Neuronal stem cell (in vitro differentiated cells): Measurements from ENCODE around the gene CPNE1.

Experiments
- DNase-seq: peaks from one replicate; pipeline ENCODE4 v3.0.0-alpha.2; 2013; ENCODE audit warnings: low spot score
- H2AFZ ChIP-seq: one replicate; pipeline ENCODE4 v1.6.1; 2013; ENCODE audit warnings: mild to moderate bottlenecking, low read length, inconsistent platforms
- H2AK5ac ChIP-seq: 2 replicates; pipeline ENCODE4 v1.6.1; 2013; ENCODE audit warnings: low read depth, mild to moderate bottlenecking, inconsistent platforms, low read length, moderate library complexity, mixed read lengths
- H2BK120ac ChIP-seq: 2 replicates; pipeline ENCODE4 v1.6.1; 2013; ENCODE audit warnings: low read depth, mild to moderate bottlenecking, inconsistent platforms, low read length, moderate library complexity, mixed read lengths
- H2BK12ac ChIP-seq: one replicate; pipeline ENCODE4 v1.6.1; 2013; ENCODE audit warnings: low read length, inconsistent platforms
- H2BK15ac ChIP-seq: 2 replicates; pipeline ENCODE4 v1.6.1; 2013; ENCODE audit warnings: mild to moderate bottlenecking, low read length, inconsistent platforms, mixed read lengths
- H2BK5ac ChIP-seq: one replicate; pipeline ENCODE4 v1.6.1; 2013; ENCODE audit warnings: inconsistent platforms, mild to moderate bottlenecking, low read length, moderate library complexity
- H3K14ac ChIP-seq: one replicate; pipeline ENCODE4 v1.6.1; 2013; ENCODE audit warnings: low read length, inconsistent platforms
- H3K18ac ChIP-seq: 2 replicates; pipeline ENCODE4 v1.6.1; 2013; ENCODE audit warnings: low read length, inconsistent platforms
- H3K23ac ChIP-seq: 2 replicates; pipeline ENCODE4 v1.6.1; 2013; ENCODE audit warnings: low read depth, mild to moderate bottlenecking, mixed read lengths, low read length, inconsistent platforms; ENCODE audit not compliant: poor library complexity
- H3K27ac ChIP-seq: replicated peaks from 3 replicates; pipeline ENCODE4 v1.5.1; 2013; ENCODE audit warnings: low read length, inconsistent platforms
- H3K27me3 ChIP-seq, 3 experiments: 2 replicates each; pipeline ENCODE4 v1.6.1; 2013; ENCODE audit warnings: low read length in 3 of 3, mild to moderate bottlenecking in 2 of 3, inconsistent platforms in 1 of 3, low read depth in 1 of 3, mixed read lengths in 1 of 3, moderate library complexity in 1 of 3; ENCODE audit not compliant: control insufficient read depth in 3 of 3, insufficient read depth in 3 of 3
- H3K36me3 ChIP-seq, 2 donors: replicated peaks in 1 of 2; 2 replicates each; pipeline ENCODE4 v1.6.1; 2013; ENCODE audit warnings: low read length in 2 of 2; ENCODE audit not compliant: control insufficient read depth in 2 of 2, insufficient read depth in 2 of 2
- H3K4ac ChIP-seq: 2 replicates; pipeline ENCODE4 v1.6.1; 2013; ENCODE audit warnings: inconsistent platforms, mild to moderate bottlenecking, low read length, moderate library complexity
- H3K4me1 ChIP-seq, 2 donors: 1 replicate in 1 of 2; 2 replicates in 1 of 2; pipeline ENCODE4 v1.6.1; 2013; ENCODE audit warnings: low read length in 2 of 2, low read depth in 1 of 2; ENCODE audit not compliant: control insufficient read depth in 2 of 2, insufficient read depth in 1 of 2
- H3K4me2 ChIP-seq: one replicate; pipeline ENCODE4 v1.6.1; 2013; ENCODE audit warnings: mild to moderate bottlenecking, low read length, inconsistent platforms; ENCODE audit not compliant: insufficient read depth, poor library complexity, severe bottlenecking
- H3K4me3 ChIP-seq, 2 donors: 2 replicates each; pipeline ENCODE4 v1.5.1; 2013; ENCODE audit warnings: low read length in 2 of 2, mild to moderate bottlenecking in 2 of 2, inconsistent platforms in 1 of 2, moderate library complexity in 1 of 2
- H3K79me1 ChIP-seq: one replicate; pipeline ENCODE4 v1.6.1; 2013; ENCODE audit warnings: low read depth, mild to moderate bottlenecking, inconsistent platforms, low read length, moderate library complexity
- H3K9ac ChIP-seq: one replicate; pipeline ENCODE4 v1.6.1; 2013; ENCODE audit warnings: mild to moderate bottlenecking, low read depth, low read length, inconsistent platforms; ENCODE audit not compliant: poor library complexity
- H3K9me3 ChIP-seq, 2 donors: replicated peaks in 1 of 2; 2 replicates each; pipeline versions ENCODE3 to v1.6.1; 2013; ENCODE audit warnings: low read length in 2 of 2, mild to moderate bottlenecking in 2 of 2, inconsistent platforms in 1 of 2, low read depth in 1 of 2, mixed read lengths in 1 of 2, moderate library complexity in 1 of 2; ENCODE audit not compliant: control insufficient read depth in 2 of 2, insufficient read depth in 1 of 2
- H4K8ac ChIP-seq: one replicate; pipeline ENCODE4 v1.6.1; 2013; ENCODE audit warnings: low read depth, mild to moderate bottlenecking, inconsistent platforms, low read length, moderate library complexity
- H4K91ac ChIP-seq: one replicate; pipeline ENCODE4 v1.6.1; 2013; ENCODE audit warnings: low read length, low read depth, mild to moderate bottlenecking, inconsistent platforms; ENCODE audit not compliant: poor library complexity
- WGBS, 2 donors: extraction: QIAGEN DNeasy Blood & Tissue Kit; methylation state at CpG; one replicate each; pipeline ENCODE4 v1.1.7; 2013; ENCODE audit warnings: missing lambda C conversion rate in 2 of 2, mixed read lengths in 1 of 2; ENCODE audit not compliant: insufficient read length in 2 of 2, insufficient replicate concordance in 1 of 2; ENCODE audit errors: extremely low coverage in 2 of 2; 5-methylcytosine and 5-hydroxymethylcytosine counted together

Gene CPNE1

GRCh38 chr20:35665949-35666288 is 1.2 kb upstream of the CPNE1 start:
- H2AK5ac ChIP-seq, result no peak overlapping the region
- no peak overlapping the region for H3K23ac ChIP-seq
- H3K27me3 ChIP-seq, result no peaks in the 10 kb centered on the region
- peaks cover 3 to 7% of the 10 kb centered on the region in 2 donors for H3K4me1 ChIP-seq
- H3K36me3 ChIP-seq, result peaks cover 0 to 33% of the 10 kb centered on the region in 2 donors
- no peak overlapping the region for H3K14ac ChIP-seq
- no peak overlapping the region for H4K91ac ChIP-seq
- DNase-seq, result no peak
- H2BK12ac ChIP-seq, result no peak overlapping the region
- H3K27ac ChIP-seq, result no peak overlapping the region
- no peak overlapping the region for H3K4me2 ChIP-seq
- H2BK120ac ChIP-seq, result no peak overlapping the region
- no peaks in the 10 kb centered on the region for H3K79me1 ChIP-seq
- no peak overlapping the region for H2BK5ac ChIP-seq
- peak overlapping the region; percentile 51 for H3K9ac ChIP-seq
- no peak overlapping the region for H3K4ac ChIP-seq
- H3K9me3 ChIP-seq, result no peaks in the 10 kb centered on the region
- H3K4me3 ChIP-seq, result no peak overlapping the region
- H3K18ac ChIP-seq, result no peak overlapping the region
- H2BK15ac ChIP-seq, result no peak overlapping the region
- no peak overlapping the region for H2AFZ ChIP-seq
- H4K8ac ChIP-seq, result no peak overlapping the region
- no CpG with 5 or more reads among the region's 17 CpGs for WGBS, 2 donors

- Histone ChIP-seq H2BK12ac (no peak overlapping the region), H3K4me2 (peak overlapping the region; percentile 66), H3K79me1 (no peaks in the 10 kb centered on the region), H3K18ac (peak overlapping the region; percentile 98), H3K14ac (no peak overlapping the region), H3K36me3 (peaks cover 0 to 18% of the 10 kb centered on the region in 2 donors), H3K4ac (no peak overlapping the region), H3K4me3 (peak overlapping the region; percentile 91 to 93), H3K23ac (peak overlapping the region; percentile 97), H4K91ac (no peak overlapping the region), H4K8ac (peak overlapping the region; percentile 83), H3K4me1 (peaks cover 3 to 7% of the 10 kb centered on the region in 2 donors), H3K9me3 (peaks cover 0 to 12% of the 10 kb centered on the region in 2 donors), H2BK120ac (no peak overlapping the region), H3K9ac (peak overlapping the region; percentile 99), H3K27ac (peak overlapping the region; percentile 82), H3K27me3 (no peaks in the 10 kb centered on the region), H2AFZ (peak overlapping the region; percentile 82), H2BK15ac (no peak overlapping the region), H2AK5ac (peak overlapping the region; percentile 42), H2BK5ac (peak overlapping the region; percentile 96)
- DNase-seq, result peak; percentile 33
- WGBS, 2 donors, result no CpG with 5 or more reads among the region's 28 CpGs
Observed at GRCh38 chr20:35663516-35664465, 909 bp downstream of the CPNE1 start.

GRCh38 chr20:35662551-35662950 is 2.1 kb downstream of the CPNE1 start:
- H2BK15ac ChIP-seq, result no peak overlapping the region
- no peak overlapping the region for H2AK5ac ChIP-seq
- no peak overlapping the region for H4K91ac ChIP-seq
- no peak overlapping the region for H3K23ac ChIP-seq
- peaks cover 0 to 13% of the 10 kb centered on the region in 2 donors for H3K9me3 ChIP-seq
- H4K8ac ChIP-seq, result no peak overlapping the region
- peak overlapping the region in 1 of 2 donors; percentile 91 for H3K4me3 ChIP-seq
- no peak overlapping the region for H3K4me2 ChIP-seq
- H3K14ac ChIP-seq, result no peak overlapping the region
- peaks cover 3 to 7% of the 10 kb centered on the region in 2 donors for H3K4me1 ChIP-seq
- H3K18ac ChIP-seq, result no peak overlapping the region
- DNase-seq, result no peak
- H3K27me3 ChIP-seq, result no peaks in the 10 kb centered on the region
- no CpG with 5 or more reads among the region's 2 CpGs for WGBS, 2 donors
- H3K9ac ChIP-seq, result no peak overlapping the region
- H3K36me3 ChIP-seq, result peaks cover 0 to 19% of the 10 kb centered on the region in 2 donors
- H2BK120ac ChIP-seq, result no peak overlapping the region
- no peaks in the 10 kb centered on the region for H3K79me1 ChIP-seq
- no peak overlapping the region for H3K4ac ChIP-seq
- H3K27ac ChIP-seq, result no peak overlapping the region
- H2AFZ ChIP-seq, result no peak overlapping the region
- H2BK5ac ChIP-seq, result no peak overlapping the region
- no peak overlapping the region for H2BK12ac ChIP-seq

- no peak for DNase-seq
- H3K4me1 ChIP-seq, result peaks cover 3 to 7% of the 10 kb centered on the region in 2 donors
- WGBS, 2 donors, result no CpG with 5 or more reads among the region's 3 CpGs
- no peak overlapping the region for H2BK12ac ChIP-seq
- H3K18ac ChIP-seq, result no peak overlapping the region
- peaks cover 0 to 13% of the 10 kb centered on the region in 2 donors for H3K9me3 ChIP-seq
- no peak overlapping the region for H2BK5ac ChIP-seq
- H3K14ac ChIP-seq, result no peak overlapping the region
- H2AK5ac ChIP-seq, result no peak overlapping the region
- H2BK15ac ChIP-seq, result no peak overlapping the region
- H3K4ac ChIP-seq, result no peak overlapping the region
- H3K27me3 ChIP-seq, result no peaks in the 10 kb centered on the region
- no peak overlapping the region for H3K23ac ChIP-seq
- peak overlapping the region in 1 of 2 donors; percentile 91 for H3K4me3 ChIP-seq
- peaks cover 0 to 25% of the 10 kb centered on the region in 2 donors for H3K36me3 ChIP-seq
- H3K79me1 ChIP-seq, result no peaks in the 10 kb centered on the region
- no peak overlapping the region for H3K4me2 ChIP-seq
- H3K9ac ChIP-seq, result no peak overlapping the region
- H3K27ac ChIP-seq, result no peak overlapping the region
- no peak overlapping the region for H4K8ac ChIP-seq
- H2BK120ac ChIP-seq, result no peak overlapping the region
- H2AFZ ChIP-seq, result no peak overlapping the region
- H4K91ac ChIP-seq, result no peak overlapping the region
Observed at GRCh38 chr20:35661908-35662307, 2.8 kb downstream of the CPNE1 start.
